GM10266 (cell line): Measurements from ENCODE around the gene TAOK1.

ENCODE experiments used
- DNase-seq: peaks from one replicate; pipeline ENCODE4 v3.0.0; 2012; ENCODE audit errors: extremely low spot score
- CTCF ChIP-seq: IDR thresholded peaks from 2 replicates; pipeline ENCODE4 v1.5.1; 2012; ENCODE audit warnings: mild to moderate bottlenecking, low read depth; ENCODE audit not compliant: control insufficient read depth, insufficient read depth; ENCODE audit errors: missing control alignments

The TAOK1 gene

GRCh38 chr17:29571486-29571882, 181.3 kb downstream of the TAOK1 start:
- TF ChIP-seq CTCF = no peak
- no peak for DNase-seq

GRCh38 chr17:29571883-29572681, 181.9 kb downstream of the TAOK1 start:
- no peak for TF ChIP-seq CTCF
- DNase-seq = no peak

GRCh38 chr17:29572691-29573557, 182.8 kb downstream of the TAOK1 start:
- DNase-seq = peak; percentile 71
- TF ChIP-seq CTCF = peak; percentile 76

- no peak for TF ChIP-seq CTCF
- no peak for DNase-seq
Measured at GRCh38 chr17:29573558-29573869, 183.4 kb downstream of the TAOK1 start.

GRCh38 chr17:29573871-29574731, 183.9 kb downstream of the TAOK1 start:
- DNase-seq = no peak
- TF ChIP-seq CTCF = no peak

- no peak for DNase-seq
- no peak for TF ChIP-seq CTCF
Measured at GRCh38 chr17:29574732-29575510, 184.8 kb downstream of the TAOK1 start.
